RWPE1 (cell line): ENCODE results near the gene RAB31.
A peak's percentile ranks its signal among the peaks of the same experiment; 100 is the strongest.

Experiments
- CTCF ChIA-PET: fragments of 350-600 bp; sonication (Branson Sonifier 250); formaldehyde crosslinking; extraction: SDS; loops from one replicate; lab custom pipeline; 2021; lab: Yijun Ruan, JAX
- POLR2A ChIA-PET: fragments of 400-600 bp; formaldehyde crosslinking; extraction: SDS; loops from one replicate; lab custom pipeline; 2020; ENCODE audit warnings: antibody characterized with exemption; ENCODE audit not compliant: low non-redundant PET; lab: Yijun Ruan, JAX
- DNase-seq: peaks from one replicate; pipeline ENCODE4 v3.0.0; 2012; ENCODE audit warnings: low spot score
- H3K27ac ChIP-seq: fragments of 450-650 bp; 2 replicates; pipeline ENCODE4 v1.5.1; 2017
- TF ChIP-seq, protein P1 (sequence below): fragments of 450-650 bp; conservative IDR thresholded peaks from 2 replicates; pipeline ENCODE4 v1.5.1; 2017; ENCODE audit warnings: low read depth, mild to moderate bottlenecking

The RAB31 gene

DNA sequence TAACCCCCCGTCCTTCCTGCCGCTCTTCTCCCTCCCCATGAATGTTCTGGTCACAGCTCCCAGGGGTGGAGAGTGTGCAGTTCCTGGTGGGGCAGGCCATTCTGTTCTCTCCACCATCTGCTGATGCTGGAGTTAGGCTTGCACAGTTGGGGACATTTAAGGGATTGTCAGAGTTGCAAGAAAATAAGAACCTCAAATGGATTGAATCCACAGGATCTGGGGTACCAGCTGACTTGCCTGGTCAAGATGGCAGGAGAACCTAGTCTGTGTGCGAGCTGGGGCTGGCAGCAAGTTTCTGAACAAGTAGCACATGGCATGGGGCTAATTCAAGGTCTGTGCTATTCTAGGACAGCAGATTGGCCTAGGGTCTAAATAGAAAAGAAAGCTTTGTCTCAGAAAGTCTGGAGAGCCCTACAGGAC is 116.9 kb downstream of the RAB31 start:
- TF ChIP-seq, protein P1, sequence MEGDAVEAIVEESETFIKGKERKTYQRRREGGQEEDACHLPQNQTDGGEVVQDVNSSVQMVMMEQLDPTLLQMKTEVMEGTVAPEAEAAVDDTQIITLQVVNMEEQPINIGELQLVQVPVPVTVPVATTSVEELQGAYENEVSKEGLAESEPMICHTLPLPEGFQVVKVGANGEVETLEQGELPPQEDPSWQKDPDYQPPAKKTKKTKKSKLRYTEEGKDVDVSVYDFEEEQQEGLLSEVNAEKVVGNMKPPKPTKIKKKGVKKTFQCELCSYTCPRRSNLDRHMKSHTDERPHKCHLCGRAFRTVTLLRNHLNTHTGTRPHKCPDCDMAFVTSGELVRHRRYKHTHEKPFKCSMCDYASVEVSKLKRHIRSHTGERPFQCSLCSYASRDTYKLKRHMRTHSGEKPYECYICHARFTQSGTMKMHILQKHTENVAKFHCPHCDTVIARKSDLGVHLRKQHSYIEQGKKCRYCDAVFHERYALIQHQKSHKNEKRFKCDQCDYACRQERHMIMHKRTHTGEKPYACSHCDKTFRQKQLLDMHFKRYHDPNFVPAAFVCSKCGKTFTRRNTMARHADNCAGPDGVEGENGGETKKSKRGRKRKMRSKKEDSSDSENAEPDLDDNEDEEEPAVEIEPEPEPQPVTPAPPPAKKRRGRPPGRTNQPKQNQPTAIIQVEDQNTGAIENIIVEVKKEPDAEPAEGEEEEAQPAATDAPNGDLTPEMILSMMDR = no peak
- CTCF ChIA-PET = no interaction called here
- POLR2A ChIA-PET = no interaction called here
- peak overlapping the region; percentile 82 for H3K27ac ChIP-seq
- no peak for DNase-seq

DNA sequence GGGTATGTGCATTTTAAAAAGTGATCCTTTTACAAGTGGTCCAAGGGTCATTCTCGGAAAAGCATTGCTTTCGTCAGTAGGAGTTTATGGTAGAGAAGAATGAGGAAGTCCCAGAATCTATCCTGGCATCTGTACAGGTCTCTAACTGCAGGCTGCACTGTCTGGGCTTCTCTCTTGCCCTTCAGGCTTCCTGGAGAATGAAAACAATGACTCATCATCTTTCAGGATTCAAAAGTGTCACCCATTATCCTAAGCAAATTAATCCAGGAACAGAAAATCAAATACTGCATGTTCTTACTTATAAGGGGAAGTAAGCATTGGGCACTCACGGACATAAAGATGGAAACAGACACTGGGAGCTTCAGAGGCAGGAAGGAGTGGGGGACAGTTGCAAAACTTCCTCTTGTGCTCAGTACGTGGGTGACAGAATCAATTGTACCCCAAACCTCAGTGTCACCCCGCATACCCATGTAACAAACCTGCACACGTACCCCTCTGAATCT is 117.5 kb downstream of the RAB31 start:
- ChIA-PET POLR2A (no interaction called here), CTCF (no interaction called here)
- TF ChIP-seq, protein P1 = no peak
- peak; percentile 72 for DNase-seq
- peak overlapping the region; percentile 97 for H3K27ac ChIP-seq

DNA sequence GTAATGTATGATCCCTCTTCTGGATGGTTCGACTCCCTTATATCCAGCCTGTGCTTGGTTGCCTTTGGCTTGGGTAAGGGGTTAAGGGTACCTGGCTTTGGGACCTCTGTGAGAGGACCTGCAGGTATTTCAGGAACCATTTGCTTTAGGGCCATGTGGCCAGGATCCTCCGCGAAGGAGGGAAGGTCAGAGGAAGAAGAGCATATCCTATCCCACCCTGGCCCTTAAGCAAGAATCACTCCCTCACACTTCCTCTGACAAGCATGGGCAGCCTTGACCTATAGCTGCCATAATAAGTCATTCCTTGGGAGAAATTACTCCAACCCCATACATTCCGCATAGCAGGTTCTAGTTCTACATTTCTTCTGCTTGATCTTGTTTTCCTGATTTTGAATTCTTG is 118.6 kb downstream of the RAB31 start:
- H3K27ac ChIP-seq = peak overlapping the region; percentile 97
- ChIA-PET CTCF (no interaction called here), POLR2A (no interaction called here)
- TF ChIP-seq, protein P1 = no peak
- no peak for DNase-seq

DNA sequence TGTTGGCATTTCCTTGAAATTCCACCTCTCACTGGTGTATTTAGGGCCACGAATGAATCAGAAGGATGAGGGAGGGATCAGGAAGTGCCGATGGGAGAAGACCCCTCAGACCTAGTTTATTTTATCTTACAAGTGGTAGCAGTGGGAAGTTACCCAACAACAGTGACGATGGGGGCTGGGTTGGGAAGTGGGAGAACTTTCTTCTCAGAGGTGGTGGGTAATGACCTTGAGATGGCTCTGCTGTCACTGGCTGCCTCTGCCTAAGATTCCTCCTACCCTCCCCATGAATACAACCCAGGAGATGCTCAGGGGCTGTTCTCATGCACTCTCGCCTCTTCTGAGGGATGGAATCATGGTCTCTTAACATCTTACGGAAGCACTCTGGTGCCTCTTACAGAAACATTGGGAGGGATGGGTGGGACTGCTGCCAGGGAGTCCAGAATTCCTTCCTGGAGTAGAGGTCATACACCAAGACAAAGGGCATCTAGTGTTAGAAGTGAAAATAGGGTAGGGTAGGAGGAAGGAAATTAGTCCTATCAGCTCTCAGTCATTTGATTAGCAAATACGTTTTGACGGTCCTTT is 119.2 kb downstream of the RAB31 start:
- TF ChIP-seq, protein P1 = no peak
- ChIA-PET CTCF (no interaction called here), POLR2A (interaction anchor here (0.6 to 0.8 kb wide), 2 partner anchors 27 to 29 kb away, joined by 3 to 4 read pairs; no protein-coding TSS in a partner anchor)
- peak overlapping the region; percentile 97 for H3K27ac ChIP-seq
- DNase-seq = no peak

DNA sequence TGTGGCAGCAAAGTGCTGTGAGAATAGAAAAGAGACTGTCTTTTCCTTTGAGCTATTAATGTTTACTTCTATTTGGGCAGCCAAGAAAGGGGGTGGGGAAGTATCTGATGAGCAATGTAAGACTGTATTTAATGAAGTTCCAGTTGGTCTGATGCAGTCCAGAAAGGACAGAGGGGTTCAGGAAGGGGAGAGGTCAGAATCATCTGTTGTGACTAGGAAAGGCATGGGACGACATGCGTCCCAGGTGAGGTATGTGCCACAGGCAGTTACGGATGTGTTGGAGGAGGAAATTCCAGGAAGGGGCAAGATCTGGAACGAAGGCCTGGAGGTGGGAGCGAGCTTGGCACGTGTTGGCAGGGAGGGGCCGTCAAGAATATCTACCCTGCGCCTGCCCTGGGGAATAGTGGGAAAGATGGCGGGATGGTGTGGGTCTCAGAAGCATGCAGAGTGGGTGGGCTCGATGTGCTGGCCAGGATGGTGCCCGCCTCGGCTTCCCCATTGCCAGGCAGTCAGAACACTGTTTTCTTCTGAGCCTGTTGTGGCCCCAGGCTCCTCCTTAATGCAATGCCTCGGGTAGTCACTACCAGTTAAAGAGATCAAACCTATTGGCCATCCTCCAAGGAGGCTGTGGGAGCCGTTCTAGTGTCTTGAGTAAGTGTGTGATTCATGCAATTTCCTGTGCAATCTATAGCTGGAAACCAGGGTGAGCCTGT is 119.8 kb downstream of the RAB31 start:
- ChIA-PET CTCF (no interaction called here), POLR2A (interaction anchor here (0.6 to 0.8 kb wide), 2 partner anchors 28 to 30 kb away, joined by 3 to 4 read pairs; no protein-coding TSS in a partner anchor)
- peak overlapping the region; percentile 97 for H3K27ac ChIP-seq
- TF ChIP-seq, protein P1 = no peak
- peak; percentile 97 for DNase-seq

DNA sequence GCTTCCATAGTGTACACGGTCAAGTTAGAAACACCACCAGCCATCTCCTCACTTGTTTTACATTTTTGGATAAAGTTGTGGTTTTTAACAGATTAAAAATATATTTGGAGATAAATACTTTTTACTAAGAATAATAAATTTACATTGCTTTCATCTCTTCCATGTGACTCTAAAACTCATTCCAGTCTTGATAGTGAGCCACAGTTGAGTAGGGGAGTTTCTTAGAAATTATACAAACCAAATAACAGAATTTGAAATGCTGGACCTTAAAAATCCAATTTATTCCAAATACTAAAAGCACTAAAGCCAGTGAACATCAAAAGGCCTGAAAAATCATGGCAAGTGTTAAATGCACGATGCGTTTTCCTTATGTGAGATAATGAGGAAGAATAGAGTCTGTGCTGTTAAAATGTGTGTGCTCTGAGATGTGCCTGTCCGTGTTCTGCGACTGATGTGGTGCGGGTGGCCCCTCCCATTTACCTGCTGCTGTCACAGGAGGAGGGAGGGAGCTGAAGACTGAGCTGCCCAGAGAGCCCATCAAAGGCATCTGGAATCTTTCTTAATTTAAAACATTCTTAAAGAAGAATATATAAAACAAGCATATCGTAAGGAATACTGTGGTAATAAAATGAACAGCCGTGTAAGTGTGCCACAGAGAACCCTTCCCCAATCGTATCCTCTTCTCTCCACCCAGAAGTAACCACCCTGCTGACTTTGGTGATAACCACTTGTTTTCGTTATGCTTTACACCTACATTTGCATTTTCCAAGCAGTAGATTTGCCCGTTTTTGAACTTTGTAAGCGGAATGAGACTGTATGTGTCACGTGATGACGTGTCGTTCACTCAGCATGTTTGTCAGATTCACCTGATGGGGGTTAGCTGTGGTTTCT is 120.7 kb downstream of the RAB31 start:
- POLR2A ChIA-PET = no interaction called here

More for the DNA sequence above, 120.7 kb downstream of the RAB31 start:
- no peak for DNase-seq
- peak overlapping the region; percentile 97 for H3K27ac ChIP-seq
- TF ChIP-seq, protein P1 = no peak
- CTCF ChIA-PET = interaction anchor here (0.6 to 0.8 kb wide), 2 partner anchors 16 to 234 kb away, joined by 4 to 6 read pairs; no protein-coding TSS in a partner anchor
